ENCODE measurements around the gene LRR1. TPM values are rescaled to one million over a fixed set of nuclear protein-coding genes. Genes with fewer than 3 reads are reported as not detected.

Gene LRR1
- total RNA-seq, 4 donors from 2014 or later = 4.6 to 15.3 (median 8.0) TPM

DNA sequence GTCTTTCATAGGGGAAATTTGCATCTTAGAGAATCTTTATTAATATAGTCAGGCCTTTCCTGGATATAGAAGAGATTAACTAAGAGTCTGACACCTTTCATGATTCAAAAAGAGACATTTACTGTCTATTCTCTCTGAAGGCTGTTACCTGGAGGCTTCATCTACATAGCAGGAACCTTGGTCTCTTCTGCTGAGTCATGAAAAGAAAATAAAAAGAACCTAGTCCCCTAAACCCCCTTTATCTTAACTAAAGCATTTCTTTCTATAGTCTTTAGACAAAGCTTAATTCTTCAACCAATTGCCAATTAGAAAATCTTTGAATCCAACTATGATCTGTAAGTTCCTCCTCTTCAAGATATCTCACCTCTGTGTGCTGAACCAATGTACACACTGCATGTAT, 45.6 kb upstream of the LRR1 start:
- no peak overlapping the region for H3K27ac ChIP-seq

DNA sequence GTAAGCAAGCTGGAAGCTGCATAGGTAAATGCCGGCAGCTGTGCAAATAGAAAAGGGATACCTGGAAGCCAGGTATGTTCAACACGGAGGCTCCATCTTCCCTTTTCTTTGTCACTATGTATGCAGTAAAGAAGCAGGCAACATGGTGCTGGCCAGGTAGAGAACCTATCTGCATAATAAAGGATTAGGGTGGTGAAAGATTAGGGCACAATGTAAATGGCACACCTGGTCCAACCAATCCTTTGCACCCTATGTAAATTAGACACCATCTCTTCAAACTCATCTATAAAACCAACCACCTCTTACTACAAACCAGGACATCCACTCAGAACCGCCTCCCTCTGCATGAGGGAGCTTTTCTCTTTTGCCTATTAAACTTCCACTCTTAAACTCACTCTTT, 44.8 kb upstream of the LRR1 start:
- Histone ChIP-seq H3K27ac (no peak overlapping the region), H3K36me3 (no peaks in the 10 kb centered on the region), H3K27me3 (no peaks in the 10 kb centered on the region), H3K4me3 (no peak overlapping the region), H3K4me1 (no peaks in the 10 kb centered on the region), H3K9me3 (no peaks in the 10 kb centered on the region)
- no peak for DNase-seq (ENCODE audit: low spot score in 2 of 2)
- no peak for TF ChIP-seq EP300 (IDR thresholded peaks at IDR 0.05)
- TF ChIP-seq POLR2A (IDR thresholded peaks at IDR 0.05) = no peak
- TF ChIP-seq, protein P1, sequence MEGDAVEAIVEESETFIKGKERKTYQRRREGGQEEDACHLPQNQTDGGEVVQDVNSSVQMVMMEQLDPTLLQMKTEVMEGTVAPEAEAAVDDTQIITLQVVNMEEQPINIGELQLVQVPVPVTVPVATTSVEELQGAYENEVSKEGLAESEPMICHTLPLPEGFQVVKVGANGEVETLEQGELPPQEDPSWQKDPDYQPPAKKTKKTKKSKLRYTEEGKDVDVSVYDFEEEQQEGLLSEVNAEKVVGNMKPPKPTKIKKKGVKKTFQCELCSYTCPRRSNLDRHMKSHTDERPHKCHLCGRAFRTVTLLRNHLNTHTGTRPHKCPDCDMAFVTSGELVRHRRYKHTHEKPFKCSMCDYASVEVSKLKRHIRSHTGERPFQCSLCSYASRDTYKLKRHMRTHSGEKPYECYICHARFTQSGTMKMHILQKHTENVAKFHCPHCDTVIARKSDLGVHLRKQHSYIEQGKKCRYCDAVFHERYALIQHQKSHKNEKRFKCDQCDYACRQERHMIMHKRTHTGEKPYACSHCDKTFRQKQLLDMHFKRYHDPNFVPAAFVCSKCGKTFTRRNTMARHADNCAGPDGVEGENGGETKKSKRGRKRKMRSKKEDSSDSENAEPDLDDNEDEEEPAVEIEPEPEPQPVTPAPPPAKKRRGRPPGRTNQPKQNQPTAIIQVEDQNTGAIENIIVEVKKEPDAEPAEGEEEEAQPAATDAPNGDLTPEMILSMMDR (IDR thresholded peaks at IDR 0.05) = no peak
- WGBS, 2 donors = 64 to 65% methylated on average over 3 of the region's 3 CpGs

More for the DNA sequence above, 45.6 kb upstream of the LRR1 start:
- TF ChIP-seq, protein P1 (IDR thresholded peaks at IDR 0.05) = no peak
- TF ChIP-seq POLR2A (IDR thresholded peaks at IDR 0.05) = no peak
- no peak for TF ChIP-seq EP300 (IDR thresholded peaks at IDR 0.05)
- Histone ChIP-seq H3K4me1 (no peaks in the 10 kb centered on the region), H3K9me3 (no peaks in the 10 kb centered on the region), H3K36me3 (no peaks in the 10 kb centered on the region), H3K4me3 (no peak overlapping the region), H3K27me3 (no peaks in the 10 kb centered on the region)
- no peak for DNase-seq (ENCODE audit: low spot score in 2 of 2)

- 89 to 91% methylated on average over 6 of the region's 6 CpGs for WGBS, 2 donors
- no peak for DNase-seq (ENCODE audit: low spot score in 2 of 2)
- TF ChIP-seq, protein P1 (IDR thresholded peaks at IDR 0.05) = no peak
- TF ChIP-seq EP300 (IDR thresholded peaks at IDR 0.05) (no peak), POLR2A (IDR thresholded peaks at IDR 0.05) (no peak)
- Histone ChIP-seq H3K9me3 (no peaks in the 10 kb centered on the region), H3K4me3 (no peak overlapping the region), H3K27ac (no peak overlapping the region), H3K36me3 (no peaks in the 10 kb centered on the region), H3K4me1 (no peaks in the 10 kb centered on the region), H3K27me3 (no peaks in the 10 kb centered on the region)
Observed at GRCh38 chr14:49559979-49560768, 38.6 kb upstream of the LRR1 start.

DNA sequence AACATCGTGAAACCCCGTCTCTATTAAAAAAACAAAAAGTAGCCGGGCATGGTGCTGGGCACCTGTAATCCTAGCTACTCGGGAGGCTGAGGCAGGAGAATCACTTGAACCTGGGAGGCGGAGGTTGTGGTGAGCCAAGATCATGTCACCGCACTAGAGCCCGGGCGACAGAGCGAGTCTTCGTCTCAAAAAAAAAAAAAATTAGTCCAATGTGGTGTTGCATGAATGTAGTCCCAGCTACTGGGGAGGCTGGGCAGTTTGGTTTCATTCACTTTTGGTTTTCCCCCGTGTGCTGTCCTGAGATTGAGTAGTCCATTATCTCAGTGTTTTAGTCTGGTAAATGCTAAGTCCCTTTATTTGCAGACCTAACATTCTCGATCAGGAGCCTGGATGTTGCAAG, 32.0 kb upstream of the LRR1 start:
- TF ChIP-seq, protein P1 (IDR thresholded peaks at IDR 0.05) = no peak
- TF ChIP-seq EP300 (IDR thresholded peaks at IDR 0.05) (no peak), POLR2A (IDR thresholded peaks at IDR 0.05) (no peak)
- H3K36me3 ChIP-seq = peaks cover 0 to 2% (median 0%) of the 10 kb centered on the region in 3 donors
- no peak for DNase-seq (ENCODE audit: low spot score in 2 of 2)
- WGBS, 2 donors = 91 to 93% methylated on average over 12 of the region's 12 CpGs
- no peaks in the 10 kb centered on the region for H3K27me3 ChIP-seq
- H3K4me1 ChIP-seq = no peaks in the 10 kb centered on the region
- no peak overlapping the region for H3K4me3 ChIP-seq
- H3K9me3 ChIP-seq = no peaks in the 10 kb centered on the region
- no peak overlapping the region for H3K27ac ChIP-seq

- Histone ChIP-seq H3K27ac (no peak overlapping the region), H3K27me3 (no peaks in the 10 kb centered on the region), H3K4me1 (no peaks in the 10 kb centered on the region), H3K4me3 (no peak overlapping the region), H3K36me3 (peaks cover 0 to 14% (median 0%) of the 10 kb centered on the region in 3 donors), H3K9me3 (no peaks in the 10 kb centered on the region)
- TF ChIP-seq EP300 (IDR thresholded peaks at IDR 0.05) (no peak), POLR2A (IDR thresholded peaks at IDR 0.05) (no peak)
- TF ChIP-seq, protein P1 (IDR thresholded peaks at IDR 0.05) = no peak
- 90 to 96% methylated on average over 3 of the region's 3 CpGs for WGBS, 2 donors
- DNase-seq (ENCODE audit: low spot score in 2 of 2) = no peak
Observed at GRCh38 chr14:49569281-49569680, 29.5 kb upstream of the LRR1 start.
